Measurements from ENCODE around the gene ACTL9. TPM values are rescaled to one million over a fixed set of nuclear protein-coding genes. Genes with fewer than 3 reads are reported as not detected.

Gene ACTL9
- total RNA-seq, 1 donor from 2014 or later, result not detected

GRCh38 chr19:8655340-8655709, 43.3 kb downstream of the ACTL9 start:
- Mint-ChIP-seq H3K27me3 (peaks cover 20% of the 10 kb centered on the region), H3K9me3 (ENCODE audit: low read depth) (no peaks in the 10 kb centered on the region)

GRCh38 chr19:8654591-8655339, 43.8 kb downstream of the ACTL9 start:
- peak; percentile 99 for TF ChIP-seq CTCF (IDR thresholded peaks at IDR 0.05; ENCODE audit: unreplicated experiment)
- no peak overlapping the region for H3K27ac Mint-ChIP-seq
- no peaks in the 10 kb centered on the region for H3K4me1 Mint-ChIP-seq (ENCODE audit: low read depth)
- H3K27me3 Mint-ChIP-seq, result peaks cover 20% of the 10 kb centered on the region
- H3K9me3 Mint-ChIP-seq (ENCODE audit: low read depth), result no peaks in the 10 kb centered on the region
- DNase-seq (ENCODE audit: low spot score, unreplicated experiment), result peak; percentile 61
- H3K4me3 Mint-ChIP-seq (ENCODE audit: low read depth), result peak overlapping the region; percentile 61
- no peaks in the 10 kb centered on the region for H3K36me3 Mint-ChIP-seq (ENCODE audit: insufficient read depth)

More at GRCh38 chr19:8655340-8655709, 43.3 kb downstream of the ACTL9 start:
- TF ChIP-seq CTCF (IDR thresholded peaks at IDR 0.05; ENCODE audit: unreplicated experiment), result no peak
- no peak for DNase-seq (ENCODE audit: low spot score, unreplicated experiment)
- Mint-ChIP-seq H3K36me3 (ENCODE audit: insufficient read depth) (no peaks in the 10 kb centered on the region), H3K4me1 (ENCODE audit: low read depth) (no peaks in the 10 kb centered on the region), H3K4me3 (ENCODE audit: low read depth) (no peak overlapping the region), H3K27ac (no peak overlapping the region)

- Mint-ChIP-seq H3K4me3 (ENCODE audit: low read depth) (no peak overlapping the region), H3K36me3 (ENCODE audit: insufficient read depth) (no peaks in the 10 kb centered on the region), H3K27ac (no peak overlapping the region), H3K4me1 (ENCODE audit: low read depth) (no peaks in the 10 kb centered on the region), H3K27me3 (peaks cover 17% of the 10 kb centered on the region), H3K9me3 (ENCODE audit: low read depth) (no peaks in the 10 kb centered on the region)
- DNase-seq (ENCODE audit: low spot score, unreplicated experiment), result no peak
- no peak for TF ChIP-seq CTCF (IDR thresholded peaks at IDR 0.05; ENCODE audit: unreplicated experiment)
Measured at GRCh38 chr19:8648240-8648639, 50.4 kb downstream of the ACTL9 start.

Other genes with a start within 250 kb of the ACTL9 start
- gene PRAM1, start 196.2 kb downstream of the ACTL9 start, total RNA-seq, result 0.89 and 1.3 TPM in 2 replicates
- gene ZNF414, start 184.6 kb downstream of the ACTL9 start, total RNA-seq, result 31.5 and 37.7 TPM in 2 replicates
- gene MYO1F, start 121.4 kb downstream of the ACTL9 start, total RNA-seq, result 0.16 and 0.55 TPM in 2 replicates
- gene ADAMTS10, start 88.1 kb downstream of the ACTL9 start, total RNA-seq, result 53.0 and 59.1 TPM in 2 replicates
- not detected in 2 replicates for gene NFILZ, start 68.2 kb downstream of the ACTL9 start, total RNA-seq
- gene OR2Z1, start 22.8 kb upstream of the ACTL9 start, total RNA-seq, result not detected in 2 replicates
- gene ZNF558, start 133.5 kb upstream of the ACTL9 start, total RNA-seq, result 52.6 and 54.0 TPM in 2 replicates
- gene MBD3L1, start 133.6 kb upstream of the ACTL9 start, total RNA-seq, result not detected in 2 replicates